GM12873 (cell line): ENCODE data around the gene INPP4B.

Experiments
- TF ChIP-seq, protein P1 (sequence below): IDR thresholded peaks from 2 replicates; pipeline ENCODE4 v1.5.1; 2012; ENCODE audit warnings: low read depth, mild to moderate bottlenecking, moderate library complexity, low read length, control low read depth; ENCODE audit not compliant: insufficient read depth; ENCODE audit errors: missing control alignments

INPP4B gene

DNA sequence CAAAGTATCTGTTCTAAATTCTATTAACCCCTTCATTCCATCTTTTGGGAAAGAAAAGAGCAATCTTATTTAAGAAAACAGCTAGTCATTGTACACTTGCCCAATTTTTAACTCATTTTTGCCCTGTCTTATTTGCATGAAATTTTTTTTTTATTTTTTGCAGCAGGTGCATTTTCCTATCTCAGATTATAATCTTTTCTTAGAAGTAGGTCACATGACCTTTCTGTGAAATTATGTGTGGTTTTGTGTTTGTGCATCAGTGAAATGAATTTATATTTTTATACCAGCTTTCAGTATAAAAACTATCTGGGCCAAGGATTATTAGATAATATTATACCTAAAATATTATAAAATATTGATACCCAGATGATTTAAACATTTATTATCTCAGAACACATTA is 145.6 kb downstream of the INPP4B start:
- TF ChIP-seq, protein P1, sequence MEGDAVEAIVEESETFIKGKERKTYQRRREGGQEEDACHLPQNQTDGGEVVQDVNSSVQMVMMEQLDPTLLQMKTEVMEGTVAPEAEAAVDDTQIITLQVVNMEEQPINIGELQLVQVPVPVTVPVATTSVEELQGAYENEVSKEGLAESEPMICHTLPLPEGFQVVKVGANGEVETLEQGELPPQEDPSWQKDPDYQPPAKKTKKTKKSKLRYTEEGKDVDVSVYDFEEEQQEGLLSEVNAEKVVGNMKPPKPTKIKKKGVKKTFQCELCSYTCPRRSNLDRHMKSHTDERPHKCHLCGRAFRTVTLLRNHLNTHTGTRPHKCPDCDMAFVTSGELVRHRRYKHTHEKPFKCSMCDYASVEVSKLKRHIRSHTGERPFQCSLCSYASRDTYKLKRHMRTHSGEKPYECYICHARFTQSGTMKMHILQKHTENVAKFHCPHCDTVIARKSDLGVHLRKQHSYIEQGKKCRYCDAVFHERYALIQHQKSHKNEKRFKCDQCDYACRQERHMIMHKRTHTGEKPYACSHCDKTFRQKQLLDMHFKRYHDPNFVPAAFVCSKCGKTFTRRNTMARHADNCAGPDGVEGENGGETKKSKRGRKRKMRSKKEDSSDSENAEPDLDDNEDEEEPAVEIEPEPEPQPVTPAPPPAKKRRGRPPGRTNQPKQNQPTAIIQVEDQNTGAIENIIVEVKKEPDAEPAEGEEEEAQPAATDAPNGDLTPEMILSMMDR, result no peak

DNA sequence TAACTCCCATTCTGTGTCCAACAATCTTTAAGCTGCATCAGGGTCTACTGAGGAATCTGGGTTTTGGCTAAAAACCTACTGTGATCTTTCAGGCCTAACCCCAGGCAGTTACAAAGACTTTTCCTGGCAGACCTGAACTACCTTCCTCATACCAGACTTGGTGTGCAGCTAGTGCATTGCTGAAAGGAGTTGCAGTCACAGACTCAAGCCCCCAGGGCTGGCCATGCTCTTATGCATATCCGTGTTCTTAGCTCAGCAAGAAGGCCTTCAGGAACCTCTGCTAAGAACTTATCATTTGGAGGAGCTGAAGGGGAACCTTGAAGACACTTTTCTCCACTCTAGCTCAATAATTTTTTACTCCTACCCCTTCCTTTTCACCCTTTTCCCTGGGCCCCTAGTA is 147.5 kb downstream of the INPP4B start:
- TF ChIP-seq, protein P1, result no peak

DNA sequence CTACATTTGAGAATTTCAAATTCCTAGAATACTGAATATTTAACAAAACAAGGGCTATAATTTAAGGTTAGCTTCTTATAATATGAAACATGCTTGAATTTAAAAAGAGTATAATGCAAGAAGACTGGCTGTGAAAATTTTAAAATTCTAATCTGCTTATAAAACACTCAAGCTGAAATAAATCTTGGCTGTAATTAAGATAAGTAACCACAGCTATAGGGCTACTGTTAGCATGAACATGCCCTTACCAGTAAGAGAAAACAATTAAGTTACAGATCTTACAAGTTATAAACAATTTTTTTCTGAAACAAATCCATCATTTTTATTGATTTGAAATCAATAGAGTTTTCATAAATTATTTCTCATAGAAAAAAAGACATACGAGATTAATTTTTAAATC is 148.2 kb downstream of the INPP4B start:
- TF ChIP-seq, protein P1, result no peak

DNA sequence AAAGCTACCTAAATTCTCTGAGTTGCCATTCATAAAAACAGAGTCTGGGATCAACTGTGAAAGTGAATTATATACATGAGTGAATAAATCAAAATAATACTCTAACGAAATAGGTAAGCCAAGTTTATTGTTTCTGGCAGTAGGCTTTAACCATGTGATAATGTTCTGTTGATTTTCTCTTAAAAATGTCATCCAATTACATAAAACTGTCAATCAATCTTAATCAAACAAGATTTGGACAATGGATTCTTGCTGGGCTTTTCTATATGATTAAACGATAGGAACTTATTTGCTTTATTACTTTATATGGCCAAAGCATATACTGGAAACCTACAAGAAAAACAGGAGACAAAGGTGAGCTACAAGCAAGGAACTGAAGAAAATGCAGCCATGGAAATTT is 148.8 kb downstream of the INPP4B start:
- TF ChIP-seq, protein P1, result no peak

DNA sequence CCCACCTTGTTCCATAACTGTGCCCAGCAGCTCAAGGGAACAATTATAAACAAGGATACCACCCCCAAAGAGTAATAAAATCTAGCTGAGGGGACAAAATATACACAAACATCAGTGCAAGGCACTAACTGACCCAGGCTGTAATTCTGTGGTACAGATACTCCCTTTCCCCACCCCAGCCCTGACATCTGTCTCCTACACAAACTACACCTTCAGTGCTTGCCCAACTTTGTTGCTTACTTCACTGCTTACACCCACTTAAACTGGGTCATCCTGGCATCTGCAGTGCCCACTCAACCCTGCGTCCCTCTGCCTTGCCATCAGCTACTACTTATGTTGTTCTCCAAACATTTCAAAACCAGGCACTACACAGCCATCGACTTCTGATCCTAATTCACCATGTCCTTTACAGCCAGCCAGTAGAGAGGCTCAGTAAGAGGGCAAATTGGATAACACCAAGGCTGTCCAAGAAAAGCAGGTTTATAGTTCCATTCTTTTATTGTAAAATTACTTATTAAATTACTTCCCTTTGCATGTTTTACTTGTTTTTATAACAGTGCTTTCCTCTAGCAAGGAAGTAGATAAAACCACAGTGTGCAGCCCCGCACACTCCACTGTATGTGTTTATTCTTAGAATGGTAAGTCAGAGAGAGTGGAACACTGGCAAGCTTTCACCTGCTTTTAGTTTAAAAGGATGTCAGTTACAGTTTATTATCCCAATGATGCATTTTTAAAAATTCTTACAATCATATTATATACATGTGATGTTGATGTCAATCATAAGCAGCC is 149.6 kb downstream of the INPP4B start:
- TF ChIP-seq, protein P1, result no peak

DNA sequence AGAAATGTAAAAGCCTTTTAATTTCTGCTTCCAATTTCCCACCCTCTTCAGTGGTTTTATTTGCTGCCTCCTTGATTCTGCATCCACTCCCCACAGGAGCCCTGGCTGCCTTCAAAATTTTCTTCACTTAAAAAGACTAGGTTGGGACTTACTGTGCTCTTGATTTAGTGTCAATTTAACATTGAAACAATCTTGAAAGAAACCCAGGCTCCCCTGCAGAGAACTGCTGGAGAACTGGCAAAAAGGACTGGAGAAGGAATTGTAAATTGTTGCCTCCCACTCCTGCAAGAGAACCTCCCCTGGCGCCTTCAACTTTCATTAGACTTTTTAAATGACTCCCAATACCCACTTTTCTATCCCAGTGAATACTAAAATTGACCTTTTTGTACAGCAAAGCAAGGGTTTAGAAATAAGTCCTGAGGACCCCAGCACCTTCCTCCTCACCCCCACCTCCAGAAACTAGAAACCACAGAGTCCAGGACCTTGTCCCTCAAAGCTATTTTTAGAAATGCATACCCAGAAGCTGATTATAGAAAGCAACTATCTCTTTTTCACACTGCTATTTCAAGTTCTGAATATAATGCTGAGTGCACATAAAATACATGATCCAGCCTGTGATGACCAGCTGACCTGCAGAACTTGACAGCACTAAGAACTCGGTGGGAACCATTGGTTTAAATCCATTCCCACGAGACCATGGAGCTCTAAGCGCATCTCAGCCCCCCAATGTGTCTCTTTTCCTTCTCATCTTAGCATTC is 155.5 kb downstream of the INPP4B start:
- TF ChIP-seq, protein P1, result no peak

DNA sequence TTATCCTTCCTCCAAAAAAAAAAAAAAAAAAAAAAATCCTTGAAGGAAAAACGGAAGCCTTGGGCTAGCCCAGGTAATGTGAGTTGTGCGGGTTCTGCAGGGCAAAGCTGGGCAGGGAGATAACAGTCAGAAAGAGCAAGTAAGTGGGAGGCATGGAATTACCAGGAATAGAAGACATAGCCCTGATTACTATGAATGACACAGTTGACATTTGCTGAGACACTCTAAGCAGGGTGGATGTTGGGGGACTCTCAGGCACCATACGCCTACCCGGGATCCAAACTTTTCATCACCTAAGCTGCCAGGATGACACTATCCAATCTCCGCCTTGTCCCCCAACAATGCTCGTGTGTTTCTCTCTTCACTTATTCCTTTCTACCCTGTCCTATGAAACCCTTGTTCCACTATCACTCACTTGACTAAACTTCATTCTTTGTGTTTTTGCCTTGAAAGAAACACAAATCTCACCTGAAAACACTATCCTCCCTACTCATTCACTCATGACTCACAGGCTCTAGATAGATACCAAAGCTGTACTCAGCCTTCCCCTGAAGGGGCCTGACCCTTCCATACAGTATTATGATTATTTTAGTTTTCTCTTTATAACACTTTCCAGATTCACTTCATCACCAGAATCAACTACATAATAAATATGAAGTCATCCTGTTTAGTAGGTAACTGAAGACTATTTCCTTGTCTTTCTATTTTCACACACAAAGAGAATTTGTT is 158.4 kb downstream of the INPP4B start:
- TF ChIP-seq, protein P1, result no peak
